ENCODE measurements around the gene DAB1.

Gene DAB1

DNA sequence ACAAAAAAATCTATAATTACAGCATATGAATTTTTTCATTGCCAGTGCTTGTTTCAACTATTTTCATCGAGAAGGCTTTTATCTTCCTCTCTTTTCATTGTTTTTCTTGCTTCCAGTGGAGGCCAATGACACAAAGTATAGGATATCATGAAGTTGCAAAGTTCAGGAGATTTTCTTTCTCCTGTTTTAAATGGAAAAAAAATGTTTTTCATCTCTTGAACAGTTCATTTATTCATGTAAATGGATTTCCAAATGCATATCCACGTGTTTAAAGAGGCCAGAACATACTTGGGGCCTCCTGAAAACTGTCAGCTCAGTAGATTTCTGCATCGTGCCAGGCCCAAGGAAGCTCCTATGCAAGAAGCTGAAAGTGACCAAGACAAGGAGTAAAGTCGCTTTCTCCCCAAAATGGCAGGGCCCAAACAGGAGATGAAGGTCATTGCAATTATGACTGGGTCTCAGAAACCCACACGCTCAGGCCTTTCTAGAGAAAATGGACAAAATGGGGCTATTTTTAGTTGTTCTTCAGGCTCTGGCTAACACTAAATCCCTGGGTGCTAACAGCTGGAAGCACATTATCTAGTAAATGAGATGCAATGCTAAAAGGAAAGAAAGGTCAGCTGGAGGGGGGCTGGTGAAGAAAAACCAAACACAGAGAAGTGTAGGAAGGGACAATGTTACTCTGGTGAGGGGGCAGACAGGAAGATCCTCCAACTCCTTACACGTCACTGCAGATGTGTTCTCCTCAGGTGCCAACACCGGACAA lies 321.1 kb downstream of the DAB1 start:
- H3K36me3 ChIP-seq (ENCODE audit: control insufficient read depth, low read length), result no peaks in the 10 kb centered on the region
- H3K27ac ChIP-seq (ENCODE audit: low read depth, low read length), result no peak overlapping the region
- no peaks in the 10 kb centered on the region for H4K20me1 ChIP-seq (ENCODE audit: control insufficient read depth, insufficient read depth, low read depth, low read length)
- H3K9me3 ChIP-seq (ENCODE audit: control insufficient read depth, insufficient read depth, low read length), result no peaks in the 10 kb centered on the region
- no peak overlapping the region for H3K4me3 ChIP-seq (ENCODE audit: low read length)
- no peak overlapping the region for H3K4me2 ChIP-seq (ENCODE audit: low read length)
- no peaks in the 10 kb centered on the region for H3K4me1 ChIP-seq (ENCODE audit: control insufficient read depth, low read length)
- TF ChIP-seq, protein P1, sequence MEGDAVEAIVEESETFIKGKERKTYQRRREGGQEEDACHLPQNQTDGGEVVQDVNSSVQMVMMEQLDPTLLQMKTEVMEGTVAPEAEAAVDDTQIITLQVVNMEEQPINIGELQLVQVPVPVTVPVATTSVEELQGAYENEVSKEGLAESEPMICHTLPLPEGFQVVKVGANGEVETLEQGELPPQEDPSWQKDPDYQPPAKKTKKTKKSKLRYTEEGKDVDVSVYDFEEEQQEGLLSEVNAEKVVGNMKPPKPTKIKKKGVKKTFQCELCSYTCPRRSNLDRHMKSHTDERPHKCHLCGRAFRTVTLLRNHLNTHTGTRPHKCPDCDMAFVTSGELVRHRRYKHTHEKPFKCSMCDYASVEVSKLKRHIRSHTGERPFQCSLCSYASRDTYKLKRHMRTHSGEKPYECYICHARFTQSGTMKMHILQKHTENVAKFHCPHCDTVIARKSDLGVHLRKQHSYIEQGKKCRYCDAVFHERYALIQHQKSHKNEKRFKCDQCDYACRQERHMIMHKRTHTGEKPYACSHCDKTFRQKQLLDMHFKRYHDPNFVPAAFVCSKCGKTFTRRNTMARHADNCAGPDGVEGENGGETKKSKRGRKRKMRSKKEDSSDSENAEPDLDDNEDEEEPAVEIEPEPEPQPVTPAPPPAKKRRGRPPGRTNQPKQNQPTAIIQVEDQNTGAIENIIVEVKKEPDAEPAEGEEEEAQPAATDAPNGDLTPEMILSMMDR (IDR thresholded peaks at IDR 0.05; ENCODE audit: low read depth, low read length, poor library complexity, severe bottlenecking), result no peak
- TF ChIP-seq EZH2phosphoT487 (IDR thresholded peaks at IDR 0.05; ENCODE audit: borderline replicate concordance, low read length), result no peak
- no peaks in the 10 kb centered on the region for H3K79me2 ChIP-seq (ENCODE audit: control insufficient read depth, low read length)
- H3K27me3 ChIP-seq (ENCODE audit: control insufficient read depth, low read length), result no peaks in the 10 kb centered on the region
- H3K9me2 ChIP-seq (replicated peaks; ENCODE audit: control insufficient read depth, low read length), result no peaks in the 10 kb centered on the region
- H3F3A ChIP-seq (ENCODE audit: control insufficient read depth, insufficient read depth), result no peaks in the 10 kb centered on the region

DNA sequence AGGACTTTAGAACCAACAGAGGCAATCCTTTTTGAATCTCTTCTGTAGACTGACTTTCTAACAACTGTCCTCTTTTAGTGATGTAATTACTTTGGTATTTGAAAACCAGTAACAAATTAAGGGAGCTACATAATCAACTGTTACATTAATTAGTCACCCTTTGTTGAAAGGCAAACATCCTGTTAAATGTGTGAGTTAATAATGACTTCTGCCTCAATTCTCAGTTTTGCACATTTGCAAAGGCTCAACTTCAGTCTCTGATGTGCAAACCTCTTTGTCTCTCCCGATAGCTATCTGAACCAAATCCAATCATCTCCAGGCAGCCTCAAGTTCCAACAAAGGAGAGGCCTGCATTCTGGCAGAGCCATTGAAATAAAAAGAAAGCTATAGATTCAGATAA lies 322.7 kb downstream of the DAB1 start:
- Histone ChIP-seq H3K79me2 (ENCODE audit: control insufficient read depth, low read length) (no peaks in the 10 kb centered on the region), H3K27me3 (ENCODE audit: control insufficient read depth, low read length) (no peaks in the 10 kb centered on the region), H3K4me1 (ENCODE audit: control insufficient read depth, low read length) (no peaks in the 10 kb centered on the region), H3F3A (ENCODE audit: control insufficient read depth, insufficient read depth) (no peaks in the 10 kb centered on the region), H3K9me2 (replicated peaks; ENCODE audit: control insufficient read depth, low read length) (no peaks in the 10 kb centered on the region), H3K4me2 (ENCODE audit: low read length) (no peak overlapping the region), H3K36me3 (ENCODE audit: control insufficient read depth, low read length) (no peaks in the 10 kb centered on the region), H4K20me1 (ENCODE audit: control insufficient read depth, insufficient read depth, low read depth, low read length) (no peaks in the 10 kb centered on the region), H3K27ac (ENCODE audit: low read depth, low read length) (no peak overlapping the region), H3K4me3 (ENCODE audit: low read length) (no peak overlapping the region), H3K9me3 (ENCODE audit: control insufficient read depth, insufficient read depth, low read length) (no peaks in the 10 kb centered on the region)
- TF ChIP-seq, protein P1 (IDR thresholded peaks at IDR 0.05; ENCODE audit: low read depth, low read length, poor library complexity, severe bottlenecking), result no peak
- TF ChIP-seq EZH2phosphoT487 (IDR thresholded peaks at IDR 0.05; ENCODE audit: borderline replicate concordance, low read length), result no peak

DNA sequence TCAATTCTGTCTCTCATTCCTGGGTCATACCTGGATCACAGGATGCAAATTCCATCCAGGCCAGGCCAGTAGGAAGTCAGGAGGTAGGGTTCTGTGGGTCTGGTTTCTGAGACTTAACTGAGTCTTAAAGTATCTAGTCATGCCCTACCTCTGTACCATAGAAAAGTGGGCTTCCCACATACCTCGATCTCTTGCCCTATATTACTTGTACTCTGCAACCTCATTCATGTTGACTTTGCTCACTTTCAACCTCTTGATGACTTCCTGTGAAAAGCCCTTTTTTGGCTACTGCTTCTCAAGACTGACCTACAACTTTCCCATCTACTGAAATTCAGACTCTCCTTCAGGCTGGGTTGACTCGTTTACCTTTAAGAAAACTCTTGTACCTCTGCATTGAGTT lies 329.1 kb downstream of the DAB1 start:
- Histone ChIP-seq H3F3A (ENCODE audit: control insufficient read depth, insufficient read depth) (no peaks in the 10 kb centered on the region), H3K9me2 (replicated peaks; ENCODE audit: control insufficient read depth, low read length) (no peaks in the 10 kb centered on the region), H4K20me1 (ENCODE audit: control insufficient read depth, insufficient read depth, low read depth, low read length) (no peaks in the 10 kb centered on the region), H3K36me3 (ENCODE audit: control insufficient read depth, low read length) (no peaks in the 10 kb centered on the region), H3K4me1 (ENCODE audit: control insufficient read depth, low read length) (no peaks in the 10 kb centered on the region), H3K27me3 (ENCODE audit: control insufficient read depth, low read length) (no peaks in the 10 kb centered on the region), H3K27ac (ENCODE audit: low read depth, low read length) (no peak overlapping the region), H3K79me2 (ENCODE audit: control insufficient read depth, low read length) (no peaks in the 10 kb centered on the region), H3K9me3 (ENCODE audit: control insufficient read depth, insufficient read depth, low read length) (no peaks in the 10 kb centered on the region), H3K4me2 (ENCODE audit: low read length) (no peak overlapping the region), H3K4me3 (ENCODE audit: low read length) (no peak overlapping the region)
- TF ChIP-seq, protein P1 (IDR thresholded peaks at IDR 0.05; ENCODE audit: low read depth, low read length, poor library complexity, severe bottlenecking), result no peak
- no peak for TF ChIP-seq EZH2phosphoT487 (IDR thresholded peaks at IDR 0.05; ENCODE audit: borderline replicate concordance, low read length)

Measured in DOHH2 (cell line).